GM04503 (cell line): Measurements from ENCODE around the gene TEDC2.
"Not testable (repeated sequence)": the region's sequence is repeated elsewhere in the genome, so short reads cannot be mapped to it uniquely, and the experiment has no call there.

Source experiments
- DNase-seq: peaks from one replicate; pipeline ENCODE4 v3.0.0-alpha.2; 2012; ENCODE audit warnings: low read depth

Gene TEDC2

DNA sequence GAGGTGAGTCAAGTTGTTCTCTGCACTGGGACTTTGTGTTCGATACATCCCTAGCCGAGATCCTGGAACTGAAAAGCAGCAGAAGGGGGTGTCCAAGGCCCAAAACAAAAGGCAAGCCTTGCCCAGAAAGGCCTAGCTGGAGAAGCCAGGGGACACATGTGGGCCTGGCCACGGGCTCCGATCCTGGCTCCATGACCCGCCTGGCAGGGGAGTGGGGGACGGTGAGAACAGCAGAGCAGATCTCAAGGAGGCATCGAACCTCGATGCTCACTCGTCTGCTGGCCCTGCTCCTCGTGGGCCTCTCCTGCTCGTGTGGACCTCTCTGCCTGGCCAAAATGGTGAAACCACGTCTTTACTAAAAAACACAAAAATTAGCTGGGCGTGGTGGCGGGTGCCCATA lies 21.8 kb upstream of the TEDC2 start:
- no peak for DNase-seq

DNA sequence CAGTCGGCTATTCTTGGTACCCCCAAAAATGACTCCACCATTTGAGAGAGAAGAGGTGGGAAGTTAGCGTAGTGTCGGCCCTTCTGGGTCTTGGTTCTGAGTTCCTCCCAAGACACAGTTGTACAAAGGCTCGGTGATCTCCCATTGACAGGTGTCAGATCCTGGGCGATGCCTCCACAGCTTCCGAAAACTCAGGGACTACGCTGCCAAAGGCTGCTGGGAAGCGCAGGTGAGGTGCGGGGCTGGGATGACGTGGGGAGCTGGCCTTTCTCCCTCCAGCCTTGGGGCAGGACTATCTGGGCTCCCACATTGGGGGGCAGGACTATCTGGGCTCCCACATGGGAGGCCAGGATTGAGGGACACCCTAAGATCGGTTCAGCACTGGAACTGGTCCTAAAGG lies 20.3 kb upstream of the TEDC2 start:
- no peak for DNase-seq

DNA sequence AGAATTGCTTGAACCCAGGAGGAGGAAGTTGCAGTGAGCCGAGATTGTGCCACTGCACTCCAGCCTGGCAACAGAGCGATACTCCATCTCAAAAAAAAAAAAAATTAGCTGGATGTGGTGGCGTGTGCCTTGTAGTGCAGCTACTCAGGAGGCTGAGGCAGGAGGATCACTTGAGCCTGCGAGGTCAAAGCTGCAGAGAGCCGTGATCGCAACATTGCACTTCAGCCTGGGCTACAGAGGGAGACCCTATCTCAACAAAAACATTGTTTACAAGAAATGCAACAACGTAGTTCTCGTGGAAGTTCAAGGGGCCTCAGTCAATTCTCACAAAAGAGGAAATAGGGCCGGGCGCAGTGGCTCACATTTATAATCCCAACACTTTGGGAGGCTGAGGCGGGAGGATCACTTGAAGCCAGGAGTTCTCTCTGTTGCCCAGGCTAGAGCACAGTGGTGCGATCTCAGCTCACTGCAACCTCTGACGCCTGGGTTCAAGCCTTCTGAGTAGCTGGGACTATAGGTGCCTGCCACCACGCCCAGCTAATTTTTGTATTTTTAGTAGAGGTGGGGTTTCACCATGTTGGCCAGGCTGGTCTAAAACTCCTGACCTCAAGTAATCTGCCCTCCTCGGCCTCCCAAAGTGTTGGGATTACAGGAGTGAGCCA lies 18.6 kb upstream of the TEDC2 start:
- not testable (repeated sequence) for DNase-seq

DNA sequence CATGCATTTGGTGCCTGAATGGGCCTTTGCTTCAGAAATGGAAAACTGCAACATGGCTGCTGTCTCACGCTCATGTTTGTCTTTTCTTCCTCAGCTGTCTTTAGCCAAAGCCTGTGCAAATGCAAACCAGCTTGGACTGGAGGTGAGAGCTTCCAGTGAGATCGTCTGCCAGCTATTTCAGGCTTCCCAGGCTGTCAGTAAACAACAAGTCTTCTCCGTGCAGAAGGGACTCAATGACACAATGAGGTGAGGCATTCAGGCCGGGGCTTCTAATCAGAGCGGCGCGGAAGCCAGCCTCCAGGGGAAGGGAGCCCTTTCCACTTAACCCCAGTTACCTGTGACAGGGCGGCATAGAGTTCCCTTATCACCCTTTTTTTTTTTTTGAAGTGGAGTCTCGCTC lies 16.4 kb upstream of the TEDC2 start:
- no peak for DNase-seq

DNA sequence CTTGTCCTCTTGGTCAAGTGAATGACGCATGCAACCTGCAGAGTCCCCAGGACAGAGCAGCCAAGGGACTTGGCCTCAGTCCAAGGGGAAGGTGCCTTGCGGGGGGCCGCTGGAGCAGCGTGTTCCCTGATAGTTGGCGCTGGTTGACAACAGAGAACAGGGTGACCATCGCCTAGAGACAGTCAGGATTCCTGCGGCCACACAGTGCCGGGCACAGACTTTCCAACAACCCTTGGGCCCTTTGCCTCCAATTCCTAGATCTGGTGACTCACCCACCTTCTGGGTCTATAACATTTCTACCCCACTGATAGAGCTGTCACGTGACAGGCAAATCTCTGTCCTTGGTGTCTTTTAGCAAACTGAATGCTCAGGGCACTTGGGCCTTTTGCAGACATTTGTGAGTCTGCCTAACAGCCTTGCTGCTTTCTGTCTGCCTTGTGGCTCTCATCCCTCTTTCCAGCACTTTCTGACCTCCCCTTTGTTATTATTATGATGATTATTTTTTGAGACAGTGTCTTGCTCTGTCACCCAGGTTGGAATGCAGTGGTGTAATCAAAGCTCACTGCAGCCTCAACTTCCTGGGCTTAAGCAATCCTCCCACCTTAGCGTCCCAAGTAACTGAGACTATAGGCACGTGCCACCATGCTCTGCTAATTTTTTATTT lies 11.9 kb upstream of the TEDC2 start:
- no peak for DNase-seq

DNA sequence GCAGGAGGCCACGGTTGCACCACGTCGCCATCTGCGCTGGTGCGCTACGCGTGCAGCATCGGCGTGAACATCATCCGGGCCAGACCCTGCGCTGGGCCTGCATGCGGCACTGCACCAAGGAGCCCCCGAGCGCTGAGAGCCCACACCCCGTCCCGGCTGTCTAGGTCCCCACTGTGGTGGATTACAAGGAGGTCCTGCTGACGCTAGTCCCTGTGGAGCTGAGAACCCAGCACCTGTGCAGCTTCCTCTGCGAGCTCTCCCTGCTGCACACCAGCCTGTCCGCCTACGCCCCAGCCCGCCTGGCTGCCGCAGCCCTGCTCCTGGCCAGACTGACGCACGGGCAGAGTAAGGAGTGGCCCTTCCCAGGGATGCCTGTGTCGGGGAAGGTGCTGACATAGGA lies 10.8 kb upstream of the TEDC2 start:
- no peak for DNase-seq

DNA sequence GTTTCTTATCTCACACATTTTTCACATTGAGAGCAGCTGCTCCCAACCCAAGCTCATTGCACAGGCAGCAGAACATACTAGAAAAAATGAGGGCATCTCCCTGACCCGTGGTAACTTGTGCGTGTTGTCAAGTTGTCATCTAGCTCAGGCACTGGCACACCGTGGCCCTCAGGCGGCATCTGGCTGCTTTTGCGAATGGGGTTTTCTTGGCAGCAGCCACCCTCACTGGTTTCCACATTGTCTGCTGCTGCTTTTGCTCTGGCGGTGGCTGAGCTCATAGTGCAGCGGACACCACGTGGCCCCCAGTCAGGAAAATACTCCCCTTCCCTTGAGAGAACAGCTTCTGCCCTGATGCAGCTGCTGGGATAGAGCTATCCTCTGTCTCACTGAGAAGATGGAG lies 9.4 kb upstream of the TEDC2 start:
- no peak for DNase-seq

DNA sequence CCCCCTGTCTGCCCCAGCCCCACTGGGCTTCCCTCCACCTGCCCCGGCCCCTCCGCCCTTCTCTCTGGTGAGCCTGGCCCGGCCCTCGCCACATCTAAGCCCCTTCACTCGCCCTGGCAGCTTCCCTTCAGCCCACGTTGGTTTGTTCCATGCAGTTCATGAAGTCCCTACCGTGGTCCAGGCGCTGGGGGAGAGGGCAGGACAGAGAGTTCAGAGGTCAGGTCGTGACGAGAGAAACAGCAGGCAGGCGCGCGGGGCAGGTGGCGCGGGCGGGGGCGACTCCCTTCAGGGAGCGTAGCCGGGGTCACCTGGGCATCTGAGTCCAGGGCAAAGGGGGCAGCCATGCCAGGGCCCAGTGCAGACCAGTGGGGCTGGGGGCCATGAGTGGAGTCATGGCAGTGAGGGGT lies 8.9 kb upstream of the TEDC2 start:
- no peak for DNase-seq

DNA sequence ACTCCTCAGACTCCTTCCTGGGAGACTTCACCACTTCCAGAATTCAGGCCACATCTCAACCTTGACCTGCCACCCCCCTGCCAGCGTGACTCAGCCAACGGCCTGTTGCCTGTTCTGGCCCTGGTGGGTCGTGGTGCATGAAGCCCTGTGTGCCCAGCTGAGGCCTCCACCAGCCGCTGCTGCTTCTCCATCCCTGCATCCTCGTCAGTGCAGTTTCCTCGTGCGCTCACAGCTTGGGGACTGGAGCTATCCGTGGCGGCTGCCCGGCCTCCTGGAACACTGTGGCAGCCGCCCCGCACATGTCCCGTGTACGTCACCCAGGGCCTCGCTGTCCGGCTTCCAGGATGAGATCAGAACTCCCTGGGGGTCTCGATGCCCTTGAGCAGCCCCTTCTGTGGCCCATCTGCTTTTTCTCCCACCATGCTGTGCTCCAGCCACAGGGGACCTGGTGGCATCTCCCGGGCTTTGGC lies 8.0 kb upstream of the TEDC2 start:
- DNase-seq, result no peak

DNA sequence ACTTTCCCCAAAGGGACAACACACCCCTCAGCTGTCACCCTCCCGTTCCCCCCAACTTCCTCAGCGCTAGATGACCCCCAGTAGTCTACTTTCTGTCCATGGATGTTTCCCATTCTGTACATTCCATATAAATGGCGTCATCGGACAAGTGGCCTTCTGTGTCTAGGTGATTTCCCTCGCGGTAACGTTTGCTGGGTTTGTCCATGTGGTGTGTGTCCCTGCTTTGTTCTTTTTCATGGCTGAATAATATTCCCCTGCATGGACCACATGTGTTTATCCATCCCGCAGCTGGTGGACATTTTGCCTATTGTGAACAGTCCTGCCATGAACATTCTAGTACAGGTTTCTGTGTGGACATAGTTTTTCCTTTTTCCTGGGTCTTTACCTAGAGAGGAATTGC lies 7.3 kb upstream of the TEDC2 start:
- no peak for DNase-seq

DNA sequence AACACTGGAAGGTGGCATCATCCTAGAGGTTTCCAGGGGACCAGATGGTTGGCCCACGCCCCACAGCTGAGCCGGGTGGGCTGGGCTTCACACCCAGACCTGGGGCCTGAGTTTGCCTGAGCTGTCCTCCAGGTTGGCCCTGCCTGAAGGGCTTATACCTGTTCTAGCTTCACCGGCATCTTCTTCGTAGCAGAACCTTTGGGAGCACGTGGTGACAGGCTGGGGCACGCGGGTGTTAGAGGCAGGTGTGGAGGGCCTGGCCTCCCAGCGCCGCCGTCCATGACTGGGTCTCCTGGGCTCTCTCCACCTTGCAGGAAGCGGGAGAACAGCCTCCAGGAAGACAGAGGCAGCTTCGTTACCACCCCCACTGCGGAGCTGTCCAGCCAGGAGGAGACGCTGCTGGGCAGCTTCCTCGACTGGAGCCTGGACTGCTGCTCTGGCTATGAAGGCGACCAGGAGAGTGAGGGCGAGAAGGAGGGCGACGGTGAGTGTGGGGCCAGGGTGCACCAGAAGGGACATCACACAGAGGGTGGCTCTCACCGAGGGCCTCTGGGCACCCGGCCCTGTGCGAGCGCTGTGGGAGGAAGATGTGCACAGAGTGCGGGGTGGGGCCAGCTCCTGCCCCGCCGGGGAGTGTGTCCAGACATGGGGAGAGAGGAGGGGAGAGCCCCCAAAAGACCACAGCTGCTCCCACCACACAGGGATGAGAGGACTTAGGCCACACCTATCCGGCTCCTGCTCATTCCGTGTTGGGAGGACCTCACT lies 4.6 kb upstream of the TEDC2 start:
- no peak for DNase-seq

DNA sequence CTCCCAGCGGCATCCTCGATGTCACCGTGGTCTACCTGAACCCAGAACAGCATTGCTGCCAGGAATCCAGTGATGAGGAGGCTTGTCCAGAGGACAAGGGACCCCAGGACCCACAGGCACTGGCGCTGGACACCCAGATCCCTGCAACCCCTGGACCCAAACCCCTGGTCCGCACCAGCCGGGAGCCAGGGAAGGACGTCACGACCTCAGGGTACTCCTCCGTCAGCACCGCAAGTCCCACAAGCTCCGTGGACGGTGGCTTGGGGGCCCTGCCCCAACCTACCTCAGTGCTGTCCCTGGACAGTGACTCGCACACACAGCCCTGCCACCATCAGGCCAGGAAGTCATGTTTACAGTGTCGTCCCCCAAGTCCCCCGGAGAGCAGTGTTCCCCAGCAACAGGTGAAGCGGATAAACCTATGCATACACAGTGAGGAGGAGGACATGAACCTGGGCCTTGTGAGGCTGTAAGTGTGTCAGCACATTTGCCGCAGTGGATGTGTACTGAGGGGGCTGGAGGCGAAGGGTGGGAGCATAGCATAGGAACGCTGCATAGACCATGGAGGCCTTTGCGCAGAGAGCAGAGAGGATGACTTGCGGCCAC lies 3.3 kb upstream of the TEDC2 start:
- no peak for DNase-seq

DNA sequence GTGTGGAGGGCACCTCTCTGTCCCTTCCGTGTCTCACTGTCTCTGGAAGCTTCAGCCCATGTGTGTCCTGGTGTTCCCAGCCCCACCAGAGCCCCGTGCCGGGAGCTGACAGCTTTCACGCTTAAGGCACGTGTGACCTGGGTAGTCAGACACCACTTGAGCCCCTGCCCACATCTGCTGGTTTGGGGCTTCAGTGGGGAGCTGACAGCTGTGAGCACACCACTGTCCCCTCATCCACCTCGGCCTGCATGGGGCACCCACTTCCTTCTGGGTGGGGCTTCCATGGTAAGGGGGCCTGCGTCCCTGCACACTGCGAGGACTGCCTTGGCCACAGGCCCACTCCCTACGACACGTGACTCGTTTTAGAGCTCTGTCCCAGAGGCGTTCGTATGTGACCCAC lies 2.6 kb upstream of the TEDC2 start:
- DNase-seq, result no peak

DNA sequence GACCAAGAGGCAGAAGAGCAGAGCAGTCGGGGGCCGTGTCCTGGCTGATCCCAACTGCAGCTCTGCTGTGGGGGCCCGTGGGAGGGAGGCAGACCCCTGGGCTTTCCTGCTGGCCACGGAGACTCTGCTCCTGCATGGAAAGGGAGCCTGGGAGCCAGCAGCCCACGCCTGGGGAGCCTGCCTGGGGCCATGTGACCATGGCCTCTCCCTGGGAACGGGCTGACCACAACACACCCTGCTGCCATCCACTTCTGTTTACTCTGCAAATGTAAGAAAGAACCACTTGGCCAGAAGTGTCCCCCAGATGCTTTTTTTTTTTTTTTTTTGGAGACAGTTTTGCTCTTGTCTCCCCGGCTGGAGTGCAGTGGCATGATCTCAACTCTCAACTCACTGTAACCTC lies 2.0 kb upstream of the TEDC2 start:
- no peak for DNase-seq

DNA sequence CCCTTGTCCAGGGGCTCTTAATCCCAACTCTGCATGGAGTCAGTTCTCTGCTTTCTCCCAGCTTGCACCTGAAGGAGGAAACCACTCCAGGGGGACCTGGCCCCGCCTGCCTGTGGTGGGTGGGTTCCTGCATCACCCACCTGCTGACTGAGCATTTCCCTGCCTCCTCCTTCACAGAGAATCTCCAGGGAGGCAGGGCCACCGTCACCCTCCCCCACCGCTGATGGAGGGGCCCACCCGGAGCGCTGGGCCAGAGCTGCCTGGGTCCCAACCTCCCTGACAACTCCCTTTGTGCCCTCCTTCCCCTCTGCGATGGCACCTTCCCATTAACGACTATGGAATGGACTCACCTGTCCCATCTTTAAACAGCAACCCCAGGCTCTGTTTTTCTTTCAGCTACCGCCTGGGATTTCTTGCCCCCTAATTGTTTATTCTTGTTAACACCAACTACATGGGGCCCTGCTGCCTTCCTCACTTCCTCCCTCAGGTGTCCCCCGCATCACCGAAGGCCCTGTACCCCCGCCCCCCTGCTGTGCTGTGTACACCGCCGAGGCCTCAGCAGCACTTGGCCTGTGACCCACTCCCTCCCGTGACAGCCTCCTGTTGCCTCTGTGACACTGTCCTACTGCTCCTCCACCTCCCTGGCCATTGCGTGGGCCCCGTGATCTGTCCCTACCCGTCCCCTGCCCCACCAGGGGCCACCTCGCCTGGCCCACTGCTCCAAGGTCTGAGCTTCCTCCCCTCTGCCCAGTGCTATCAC lies 842 bp upstream of the TEDC2 start:
- no peak for DNase-seq

DNA sequence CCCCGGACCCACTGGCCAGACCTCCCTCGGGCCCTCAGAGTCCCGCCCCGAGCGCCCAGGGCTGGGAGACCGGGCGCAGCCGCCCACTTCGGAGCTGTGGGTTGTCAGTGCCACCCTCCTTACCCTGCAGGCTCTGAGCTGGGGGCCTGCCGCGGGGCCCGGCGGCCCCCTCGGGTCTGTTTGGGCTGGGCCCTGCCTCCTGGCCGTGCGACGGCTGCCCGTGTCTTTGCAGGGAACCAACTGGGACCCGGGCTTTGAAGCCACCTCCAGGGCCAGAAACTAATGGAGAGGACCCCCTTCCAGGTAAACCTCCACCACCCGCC lies 443 bp downstream of the TEDC2 start:
- DNase-seq, result no peak

DNA sequence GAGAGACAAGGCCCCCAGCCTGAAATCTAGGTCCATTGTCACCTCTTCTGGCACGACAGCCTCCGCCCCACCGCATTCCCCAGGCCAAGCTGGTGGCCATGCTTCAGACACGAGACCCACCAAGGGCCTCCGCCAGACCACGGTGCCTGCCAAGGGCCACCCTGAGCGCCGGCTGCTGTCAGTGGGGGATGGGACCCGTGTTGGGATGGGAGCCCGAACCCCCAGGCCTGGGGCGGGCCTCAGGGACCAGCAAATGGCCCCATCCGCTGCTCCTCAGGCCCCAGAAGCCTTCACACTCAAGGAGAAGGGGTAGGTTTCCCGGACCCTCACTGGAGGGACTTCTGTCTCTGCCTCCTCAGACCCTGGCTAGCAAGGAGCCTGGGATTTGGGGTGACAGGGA lies 1.0 kb downstream of the TEDC2 start:
- DNase-seq, result no peak

DNA sequence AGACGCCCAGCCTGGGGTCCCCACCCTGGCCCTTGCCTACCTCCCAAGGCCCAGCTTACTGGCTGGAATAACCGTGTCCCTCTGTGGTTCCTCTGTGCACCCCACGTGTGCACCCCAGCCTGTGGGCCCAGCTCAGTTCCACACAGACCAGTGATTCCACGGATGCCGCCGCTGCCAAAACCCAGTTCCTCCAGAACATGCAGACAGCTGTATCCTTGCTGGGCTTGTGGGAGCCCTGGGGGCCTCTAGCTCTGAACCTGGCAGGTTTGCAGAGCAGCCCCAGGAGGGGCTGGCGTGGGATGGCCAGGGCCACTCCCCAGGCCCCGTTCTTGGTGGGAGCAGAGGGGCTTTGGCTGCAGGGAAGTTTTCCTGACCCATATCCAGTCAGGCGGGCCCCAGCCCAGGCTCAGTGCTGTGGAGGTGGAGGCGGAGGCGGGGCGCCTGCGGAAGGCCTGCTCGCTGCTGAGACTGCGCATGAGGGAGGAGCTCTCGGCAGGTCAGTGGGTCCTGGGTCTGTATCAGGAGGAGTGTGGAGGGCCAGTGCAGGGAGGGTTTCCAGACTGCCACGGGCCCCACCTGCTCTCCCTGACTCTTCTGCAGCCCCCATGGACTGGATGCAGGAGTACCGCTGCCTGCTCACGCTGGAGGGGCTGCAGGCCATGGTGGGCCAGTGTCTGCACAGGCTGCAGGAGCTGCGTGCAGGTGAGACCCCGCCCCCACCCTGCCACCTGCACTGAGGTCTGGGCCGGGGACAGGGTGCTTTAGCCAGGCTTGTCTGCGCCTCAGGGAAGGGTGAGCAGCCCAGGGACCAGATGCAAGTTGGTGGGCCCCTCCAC lies 2.3 kb downstream of the TEDC2 start:
- DNase-seq, result no peak

DNA sequence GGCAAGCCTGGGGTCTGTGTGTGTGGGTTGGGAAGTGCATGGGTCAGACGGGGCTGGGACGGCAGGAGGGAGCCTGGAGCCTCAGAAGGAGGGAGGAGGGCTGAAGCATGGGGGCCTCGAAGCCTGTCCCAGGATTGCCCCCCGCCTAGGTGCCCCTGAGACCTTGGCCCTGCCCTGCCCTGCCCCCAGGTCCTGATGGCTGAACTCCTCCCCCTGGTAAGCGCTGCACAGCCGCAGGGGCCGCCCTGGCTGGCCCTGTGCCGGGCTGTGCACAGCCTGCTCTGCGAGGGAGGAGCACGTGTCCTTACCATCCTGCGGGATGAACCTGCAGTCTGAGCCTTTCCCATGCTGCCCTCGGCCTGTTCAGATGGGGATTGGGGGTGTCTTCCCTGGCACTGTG lies 4.4 kb downstream of the TEDC2 start:
- DNase-seq, result no peak

DNA sequence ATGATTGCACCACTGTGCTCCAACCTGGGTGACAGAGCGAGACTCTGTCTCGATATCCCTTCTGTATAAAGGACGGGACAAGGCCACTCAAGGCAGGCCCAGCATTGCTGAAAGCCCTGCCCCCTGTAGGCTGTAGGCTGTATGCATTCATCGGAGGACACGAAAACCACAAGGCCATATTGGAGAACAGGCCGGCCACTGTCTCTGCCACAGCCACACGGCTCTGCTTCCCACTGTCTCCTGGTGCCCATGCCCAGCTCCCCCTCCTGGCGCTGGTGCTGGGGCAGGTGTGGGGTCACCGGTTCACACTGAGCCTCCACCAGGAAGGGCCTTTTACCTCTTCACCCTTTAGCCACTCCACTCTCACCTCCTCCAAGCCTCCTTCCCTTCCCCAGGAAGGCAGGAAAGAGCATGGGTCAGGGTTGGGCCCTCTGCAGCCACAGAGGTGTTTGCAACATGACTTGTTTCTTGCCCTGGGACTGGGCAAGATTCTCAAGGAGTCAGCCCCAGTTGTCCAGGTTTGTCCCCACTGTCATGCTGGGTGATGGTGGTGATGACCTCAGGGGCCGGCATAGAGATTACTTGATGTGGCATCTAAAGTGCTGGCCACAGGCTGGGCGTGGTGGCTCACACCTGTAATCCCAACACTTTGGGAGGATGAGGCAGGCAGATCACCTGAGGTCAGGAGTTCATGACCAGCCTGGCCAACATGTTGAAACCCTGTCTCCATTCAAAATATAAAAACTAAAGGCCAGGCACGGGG lies 5.9 kb downstream of the TEDC2 start:
- DNase-seq, result no peak
